Superior temporal gyrus (tissue), 1 donor: ENCODE measurements around the gene SLC30A7.
A peak's percentile ranks its signal among the peaks of the same experiment; 100 is the strongest.

ENCODE experiments used
- DNase-seq: peaks from one replicate; pipeline ENCODE4 v3.0.0-alpha.2; 2016; ENCODE audit errors: extremely low spot score

Gene SLC30A7

GRCh38 chr1:100979631-100980030 lies 83.7 kb downstream of the SLC30A7 start:
- DNase-seq: no peak

- DNase-seq: no peak
Observed at GRCh38 chr1:100982793-100983192, 86.9 kb downstream of the SLC30A7 start.

GRCh38 chr1:100988121-100988520 lies 92.2 kb downstream of the SLC30A7 start:
- no peak for DNase-seq

DNA sequence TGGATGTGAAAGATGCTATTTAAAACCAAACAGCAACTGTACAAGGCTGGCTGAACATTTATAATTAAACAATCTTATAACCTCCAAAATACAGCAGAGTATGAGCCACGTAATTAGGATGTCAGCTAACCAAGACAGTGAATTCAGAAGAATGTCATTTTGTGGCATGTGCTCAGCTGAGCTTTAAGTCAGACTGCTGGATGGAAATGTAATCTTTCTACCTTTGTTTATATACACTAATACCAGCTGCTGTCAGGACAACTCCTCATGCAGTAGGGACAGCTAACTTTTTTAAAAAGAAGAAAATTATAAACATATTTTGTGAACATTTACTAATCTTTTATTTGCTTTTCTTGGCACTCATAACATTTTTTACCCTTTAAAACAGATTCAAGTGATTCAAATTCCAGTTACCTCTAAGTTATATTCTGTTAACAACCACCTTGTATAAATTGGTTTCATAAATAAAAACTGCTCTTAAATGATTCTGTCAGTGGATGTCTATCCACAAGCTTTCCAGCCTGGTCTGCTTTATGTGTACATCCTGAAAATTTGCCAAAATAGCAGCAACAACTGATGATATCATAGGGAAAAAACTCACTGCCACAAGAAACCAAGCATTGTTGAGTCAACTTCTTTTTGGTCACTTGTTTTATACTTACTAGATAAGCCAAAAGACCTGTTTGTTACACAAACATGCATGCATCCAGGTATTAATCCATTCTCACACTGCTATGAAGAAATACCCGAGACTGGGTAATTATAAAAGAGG lies 93.6 kb downstream of the SLC30A7 start:
- no peak for DNase-seq

DNA sequence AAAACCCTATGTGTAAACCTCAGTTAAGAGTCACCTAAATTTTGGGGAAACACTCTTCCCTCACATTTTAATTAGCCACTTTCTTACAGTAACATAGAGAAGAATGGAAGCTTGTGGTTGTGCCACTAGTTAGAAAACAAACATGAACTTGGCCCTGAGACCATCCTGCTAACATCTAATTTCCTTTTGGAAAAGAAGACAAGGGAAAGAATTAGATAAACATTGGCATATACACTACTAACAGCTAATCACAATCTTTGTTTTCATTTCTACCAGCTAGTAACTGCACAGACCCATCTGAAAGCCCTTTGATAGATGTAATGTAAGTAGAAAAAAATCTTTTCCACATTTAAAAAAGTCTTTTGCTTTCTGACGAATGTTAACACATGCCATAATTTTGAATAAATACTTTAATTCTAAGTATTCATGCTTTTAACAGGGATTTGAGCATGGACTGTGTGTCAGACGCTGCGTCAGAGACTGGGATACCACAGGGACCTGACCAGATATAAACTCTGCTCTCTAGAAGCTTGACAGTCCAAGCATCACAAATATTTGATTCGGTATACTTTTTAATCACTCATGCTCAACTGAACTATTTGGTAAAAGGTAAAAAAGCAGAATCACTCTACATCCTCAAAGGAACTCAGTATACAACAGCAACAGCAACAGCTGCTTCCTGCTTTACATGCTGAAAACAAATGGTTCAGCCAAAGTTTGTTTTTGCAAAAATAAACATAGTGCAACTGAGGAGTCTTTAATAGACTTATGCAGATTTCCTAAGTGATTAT lies 99.5 kb downstream of the SLC30A7 start:
- no peak for DNase-seq

DNA sequence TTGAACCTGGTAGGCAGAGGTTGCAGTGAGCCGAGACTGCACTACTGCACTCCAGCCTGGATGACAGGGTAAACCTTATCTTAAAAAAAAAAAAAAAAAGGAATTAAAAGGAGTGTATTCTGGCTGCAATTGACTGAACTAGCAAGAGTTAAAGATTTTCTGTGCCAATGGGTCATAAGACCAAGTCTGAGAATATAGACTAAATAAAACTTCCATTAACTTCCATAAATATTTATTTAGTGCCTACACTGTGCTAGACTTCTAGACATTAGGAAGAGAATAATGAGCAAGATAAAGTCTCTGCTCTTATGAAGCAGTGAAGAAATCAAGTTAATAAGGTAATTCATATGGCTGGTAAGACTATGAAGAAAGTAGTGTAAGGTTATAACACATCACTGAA lies 102.5 kb downstream of the SLC30A7 start:
- DNase-seq: no peak

GRCh38 chr1:101000131-101000873 lies 104.4 kb downstream of the SLC30A7 start:
- no peak for DNase-seq

DNA sequence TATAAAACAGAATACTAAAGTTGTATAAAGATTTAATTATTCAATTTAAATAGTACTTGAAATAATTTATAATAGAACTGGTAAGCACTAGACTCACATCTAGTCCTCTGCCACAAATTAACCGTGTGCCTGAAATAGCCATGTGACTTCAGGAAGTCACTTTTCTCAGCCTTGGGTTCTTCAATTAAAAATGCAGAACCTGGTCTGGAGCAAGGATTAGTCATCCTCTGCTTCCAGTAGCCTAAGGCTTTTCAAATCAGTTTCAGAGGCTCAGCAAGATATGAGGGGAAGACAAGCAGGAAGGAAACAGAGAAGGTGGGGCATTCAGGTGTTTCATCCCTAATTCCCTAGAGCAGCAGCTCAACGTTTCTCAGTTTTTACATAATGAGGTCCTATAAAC lies 106.7 kb downstream of the SLC30A7 start:
- DNase-seq: no peak

DNA sequence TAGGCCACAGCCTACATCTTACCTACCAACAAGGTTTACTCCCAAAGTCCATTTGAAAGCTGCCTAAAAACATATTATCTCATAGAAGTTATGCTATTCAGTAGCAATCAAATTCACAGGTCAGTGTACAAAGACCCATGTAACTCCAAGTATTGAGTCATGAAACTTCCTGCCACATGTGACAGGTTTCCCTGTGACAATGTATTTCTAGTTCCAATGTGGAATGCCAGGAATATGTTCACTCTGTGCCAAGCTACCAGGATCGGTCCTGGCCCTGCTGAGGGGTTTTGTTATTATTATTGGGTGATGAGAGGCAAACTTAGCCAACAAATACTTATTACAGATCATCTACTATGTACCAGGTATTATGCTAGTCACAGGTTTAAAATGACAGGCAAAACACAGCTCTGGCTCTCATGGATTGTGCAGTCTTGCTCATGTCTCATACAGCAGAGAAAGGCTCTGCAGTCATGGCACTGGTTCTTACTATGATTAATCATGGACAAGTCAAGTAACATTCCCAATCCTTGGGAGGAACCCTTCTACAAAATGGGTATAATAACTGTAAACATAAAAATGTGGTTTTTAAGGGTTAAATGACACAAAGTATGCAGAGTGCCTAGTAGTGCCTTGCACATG lies 107.2 kb downstream of the SLC30A7 start:
- no peak for DNase-seq

- no peak for DNase-seq
Observed at GRCh38 chr1:101004061-101004460, 108.2 kb downstream of the SLC30A7 start.

DNA sequence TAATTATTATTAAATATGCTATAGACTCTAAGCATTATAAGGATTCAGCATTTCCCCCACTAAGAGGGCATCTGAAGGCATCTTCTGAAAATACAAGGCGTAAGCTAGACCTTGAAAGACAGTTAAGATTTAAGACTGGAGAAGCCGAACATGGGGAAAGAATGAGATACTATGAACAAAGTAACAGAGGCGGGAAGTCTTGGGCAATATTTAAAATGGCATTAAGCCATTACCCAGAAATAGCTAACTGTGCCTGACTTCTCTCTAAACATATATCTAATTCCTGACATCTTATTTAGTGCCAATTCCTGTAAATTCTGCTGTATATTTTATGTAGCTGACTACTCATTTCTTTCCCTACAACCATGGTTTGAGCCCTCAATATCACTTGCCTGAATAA lies 108.8 kb downstream of the SLC30A7 start:
- no peak for DNase-seq

DNA sequence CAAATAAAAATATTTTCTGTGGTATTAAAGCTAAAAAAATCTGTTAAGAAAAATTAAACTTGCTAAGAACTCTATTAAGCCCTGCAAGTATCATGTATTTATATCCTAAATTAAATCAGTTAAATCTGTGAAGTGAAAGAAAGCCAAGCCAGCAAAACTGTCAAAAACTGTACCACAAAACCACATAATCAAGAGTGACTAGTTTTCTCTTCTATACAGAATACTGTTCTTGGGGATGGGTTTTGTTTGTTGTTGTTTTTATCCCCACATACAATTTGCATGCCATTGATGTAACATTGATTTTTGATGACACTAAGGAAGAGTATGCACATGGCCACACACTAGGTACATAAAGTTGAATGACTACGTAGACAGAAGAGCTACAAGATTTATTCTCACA lies 109.3 kb downstream of the SLC30A7 start:
- no peak for DNase-seq

DNA sequence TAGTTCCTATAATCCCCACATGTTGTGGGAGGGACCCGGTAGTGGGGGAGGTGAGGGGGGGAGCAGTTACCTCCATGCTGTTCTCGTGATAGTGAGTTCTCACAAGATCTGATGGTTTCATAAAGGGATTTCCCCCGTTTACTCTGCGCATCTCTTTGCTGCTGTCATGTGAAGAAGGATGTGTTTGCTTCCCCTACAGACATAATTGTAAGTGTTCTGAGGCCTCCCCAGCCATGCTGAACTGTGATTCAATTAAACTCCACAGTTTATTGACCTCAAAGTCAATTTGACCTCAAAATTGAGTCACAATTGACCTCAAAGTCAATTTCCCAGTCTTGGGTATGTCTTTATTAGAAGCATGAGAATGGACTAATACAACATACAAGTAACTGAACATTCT lies 110.0 kb downstream of the SLC30A7 start:
- DNase-seq: no peak

DNA sequence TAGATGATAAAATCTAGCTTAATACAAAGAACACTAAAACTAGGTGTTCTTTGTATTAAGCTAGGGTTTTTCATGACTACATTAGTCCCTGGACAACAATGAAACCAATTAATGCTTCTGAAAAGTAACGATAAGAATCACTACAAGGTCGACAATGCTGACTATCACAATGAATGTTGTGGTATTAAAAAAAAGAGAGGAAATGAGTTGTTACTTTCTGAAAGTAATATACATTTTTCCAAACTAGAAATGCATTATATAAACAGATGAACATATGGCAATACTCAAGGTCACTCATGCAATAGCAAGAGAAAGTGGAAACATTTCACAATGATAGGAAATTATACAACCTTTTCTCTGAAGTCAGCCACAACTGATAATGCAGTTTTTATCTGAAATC lies 110.7 kb downstream of the SLC30A7 start:
- no peak for DNase-seq

- DNase-seq: no peak
Observed at GRCh38 chr1:101008229-101008834, 112.4 kb downstream of the SLC30A7 start.

DNA sequence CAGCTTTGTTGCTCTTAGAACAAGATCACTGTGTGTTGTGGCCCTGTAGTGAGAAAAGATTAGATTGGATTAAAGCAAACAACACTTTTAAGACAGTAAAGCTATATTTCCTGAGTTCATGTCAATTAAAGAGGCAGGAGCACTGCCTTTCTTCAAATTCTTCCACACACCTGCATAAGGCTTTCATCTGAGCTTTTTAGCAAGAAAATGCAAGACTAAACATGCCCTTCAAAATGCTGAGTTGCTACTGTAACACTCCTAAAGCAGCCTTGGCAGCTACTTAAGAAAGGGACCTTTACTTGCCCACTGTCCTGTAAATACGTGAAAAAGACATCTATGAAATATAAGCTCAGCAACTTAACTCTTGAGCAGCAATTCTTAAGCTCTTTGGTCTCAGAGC lies 117.9 kb downstream of the SLC30A7 start:
- DNase-seq: no peak

- DNase-seq: no peak
Observed at GRCh38 chr1:101017448-101017847, 121.6 kb downstream of the SLC30A7 start.

GRCh38 chr1:101022294-101022693 lies 126.4 kb downstream of the SLC30A7 start:
- DNase-seq: no peak

DNA sequence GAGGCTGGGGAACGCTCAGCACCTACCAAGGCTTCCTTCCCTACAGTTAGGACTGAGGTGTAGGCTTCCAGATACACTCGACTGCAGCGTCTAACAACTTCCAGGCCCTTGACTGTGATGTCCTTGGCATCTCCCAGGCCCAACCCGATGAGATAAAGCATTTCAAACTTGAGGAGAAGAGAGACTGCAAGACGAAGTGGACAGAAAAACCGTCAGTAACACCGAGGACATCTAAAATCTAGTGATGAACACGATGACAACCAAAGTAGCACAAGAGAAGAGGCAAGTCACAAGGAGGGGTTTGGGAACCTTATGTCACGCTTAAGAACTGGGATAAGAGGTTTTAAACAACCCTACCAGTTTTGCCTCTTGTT lies 129.4 kb downstream of the SLC30A7 start:
- no peak for DNase-seq

GRCh38 chr1:101025657-101026429 lies 130.0 kb downstream of the SLC30A7 start, which contains the start of gene DPH5:
TSS of gene DPH5 (minus strand) at chr1:101025784. CDS start at chr1:101025443, 341 bp downstream.
- peak; percentile 90 for DNase-seq

DNA sequence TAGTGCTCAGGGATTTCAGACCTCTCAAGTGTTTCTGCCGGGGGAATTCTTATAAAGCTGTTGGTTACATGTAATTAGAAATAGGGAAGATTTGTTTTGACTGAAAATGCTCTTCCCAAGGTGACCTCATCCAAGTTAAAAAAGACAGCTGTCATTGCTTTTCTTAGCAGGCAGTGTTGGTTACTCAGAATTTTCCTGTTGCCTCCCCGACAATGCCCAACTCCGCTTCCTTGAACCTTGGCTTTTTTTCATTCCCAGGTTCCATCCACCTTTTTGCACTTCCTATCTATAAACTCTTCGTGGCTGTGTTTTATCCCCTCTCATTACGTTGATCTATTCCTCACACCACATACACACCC lies 130.5 kb downstream of the SLC30A7 start:
- DNase-seq: no peak
